GM19328 (cell line): ENCODE data around the gene TNFRSF25.
"Not testable (repeated sequence)": the region's sequence is repeated elsewhere in the genome, so short reads cannot be mapped to it uniquely, and the experiment has no call there.

Source experiments
- ATAC-seq: cut with Tn5 transposase; IDR thresholded peaks from one replicate; pipeline ENCODE4 v1.9.1; 2021; ENCODE audit warnings: mild to moderate bottlenecking, moderate library complexity; ENCODE audit not compliant: unreplicated experiment

Gene TNFRSF25

DNA sequence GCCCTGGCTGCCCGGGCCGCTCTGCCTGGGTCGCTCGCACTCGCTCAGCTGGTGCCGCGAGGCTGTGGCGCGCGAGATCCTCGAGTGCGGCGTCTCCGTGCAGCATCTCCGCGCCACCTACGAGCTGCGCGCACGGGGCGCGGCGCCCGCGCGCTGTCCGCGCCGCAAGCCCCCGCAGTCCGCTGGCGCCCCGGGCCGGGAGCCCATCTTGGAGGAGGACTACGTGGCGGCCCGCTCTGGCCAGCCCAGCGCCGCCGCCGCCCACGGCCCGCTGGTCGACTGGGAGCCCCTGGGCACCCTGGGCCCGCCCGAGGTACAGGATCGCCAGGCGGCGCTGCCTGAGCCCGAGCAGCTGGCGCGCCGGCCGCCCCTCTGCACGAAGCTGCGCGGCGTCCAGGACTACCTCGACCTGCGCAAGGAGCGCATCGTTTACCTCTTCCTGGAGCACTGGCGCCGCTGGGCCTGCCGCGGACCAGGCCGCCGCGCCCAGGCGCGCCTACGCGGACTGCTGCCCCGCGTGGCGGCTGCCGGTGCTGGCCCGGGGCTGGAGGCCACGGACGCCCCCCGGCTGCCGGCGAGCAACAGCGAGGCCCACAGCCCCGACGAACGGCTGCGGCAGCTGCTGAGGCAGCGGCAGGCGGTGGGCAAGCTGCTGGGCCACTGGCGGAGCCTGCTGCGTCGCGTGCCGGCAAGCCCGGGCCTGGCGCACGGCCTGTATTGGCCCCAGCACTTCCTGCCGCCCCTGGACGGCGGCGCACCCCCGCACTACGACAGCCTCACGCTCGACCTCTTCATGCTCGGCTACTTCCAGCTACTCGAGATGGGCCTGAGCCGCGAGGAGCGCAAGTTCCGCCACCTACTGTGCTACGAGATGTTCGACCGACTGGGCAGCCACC lies 10.9 kb downstream of the TNFRSF25 start:
- no peak for ATAC-seq

DNA sequence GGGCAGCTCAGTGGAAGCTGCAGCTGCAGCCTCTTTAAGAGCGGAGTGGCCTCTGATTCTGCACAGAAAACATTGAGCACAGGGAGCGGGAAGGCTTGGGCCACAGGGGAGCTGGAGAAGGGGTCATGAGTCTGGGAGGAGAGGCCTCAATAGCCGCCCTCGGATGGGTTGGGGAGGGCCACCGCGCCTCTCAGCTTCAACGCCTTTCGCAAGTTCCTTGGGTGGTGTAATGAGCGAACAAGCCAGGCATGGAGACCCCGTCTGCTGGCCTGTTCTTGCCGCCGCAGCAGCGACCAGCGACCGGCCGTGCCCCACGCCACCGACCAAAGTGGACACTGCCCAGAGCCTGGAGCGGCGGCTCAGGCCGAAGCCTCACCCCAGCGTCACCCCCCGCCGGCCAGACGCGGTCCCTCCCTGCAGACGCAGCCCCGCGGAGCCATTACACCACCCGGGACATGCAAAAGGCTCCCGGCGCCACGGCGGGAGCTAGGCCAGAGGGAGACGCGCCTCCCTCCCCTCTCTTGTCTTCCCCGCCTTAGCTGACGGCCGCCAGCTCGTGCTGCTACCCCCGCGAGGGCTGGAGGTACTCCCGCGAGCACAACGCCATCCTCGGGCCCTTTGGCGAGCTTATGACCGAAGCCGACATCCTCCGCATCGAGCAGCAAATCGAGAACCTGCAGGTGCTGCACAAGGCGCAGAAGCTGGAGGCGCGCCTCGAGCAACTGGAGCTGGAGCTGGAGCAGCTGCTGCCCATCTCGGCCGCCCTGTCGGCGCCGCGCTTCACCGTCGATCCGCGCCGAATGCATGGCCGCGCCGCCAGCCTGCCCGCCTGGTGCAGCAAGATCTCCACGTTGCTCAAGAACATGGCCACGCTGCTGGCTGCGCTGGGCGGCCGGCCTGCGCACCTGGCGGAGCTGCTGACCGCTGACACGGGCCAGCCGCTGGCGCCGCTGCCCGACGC lies 11.8 kb downstream of the TNFRSF25 start:
- ATAC-seq, result not testable (repeated sequence)

DNA sequence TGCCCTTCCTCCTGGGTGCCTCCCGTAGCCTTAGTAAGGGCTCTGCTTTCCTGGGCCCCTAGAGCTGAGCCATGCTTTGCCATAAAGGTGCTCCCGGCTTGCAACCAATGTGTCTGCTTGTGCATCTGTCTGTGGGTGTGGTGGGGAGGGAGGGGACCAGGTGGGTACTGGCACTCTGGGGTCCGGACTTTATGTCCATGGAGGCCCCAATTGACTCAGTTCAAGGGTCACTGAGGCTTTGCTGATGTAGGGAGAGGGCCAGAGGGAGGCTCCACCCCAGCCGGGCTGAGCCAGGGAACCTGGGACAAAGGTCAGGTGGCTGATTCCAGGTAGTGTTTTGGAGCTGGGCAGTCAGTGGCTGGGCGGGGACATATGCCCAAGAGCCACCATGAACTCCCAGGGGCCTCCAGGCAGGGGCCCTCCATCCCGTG lies 15.0 kb downstream of the TNFRSF25 start:
- no peak for ATAC-seq

DNA sequence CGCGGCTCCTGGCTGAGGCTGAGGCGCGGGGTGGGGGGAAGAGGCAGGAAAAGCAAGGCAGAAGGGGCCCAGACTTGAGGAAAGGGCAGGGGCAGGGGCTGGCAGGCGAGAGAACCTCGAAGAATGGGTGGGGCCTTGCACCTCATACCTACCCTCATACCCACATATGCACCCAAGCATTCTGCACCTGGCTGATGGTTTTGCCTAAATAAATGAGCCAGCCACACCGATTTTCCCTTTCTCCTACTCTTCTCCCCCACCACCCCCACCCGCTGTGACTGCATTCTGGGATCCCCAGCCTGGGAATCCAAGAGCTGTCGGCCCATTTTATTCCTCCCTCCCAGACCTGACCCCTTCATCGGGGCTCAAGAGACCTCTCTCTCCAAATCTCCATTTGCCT lies 15.5 kb downstream of the TNFRSF25 start:
- ATAC-seq, result not testable (repeated sequence)

DNA sequence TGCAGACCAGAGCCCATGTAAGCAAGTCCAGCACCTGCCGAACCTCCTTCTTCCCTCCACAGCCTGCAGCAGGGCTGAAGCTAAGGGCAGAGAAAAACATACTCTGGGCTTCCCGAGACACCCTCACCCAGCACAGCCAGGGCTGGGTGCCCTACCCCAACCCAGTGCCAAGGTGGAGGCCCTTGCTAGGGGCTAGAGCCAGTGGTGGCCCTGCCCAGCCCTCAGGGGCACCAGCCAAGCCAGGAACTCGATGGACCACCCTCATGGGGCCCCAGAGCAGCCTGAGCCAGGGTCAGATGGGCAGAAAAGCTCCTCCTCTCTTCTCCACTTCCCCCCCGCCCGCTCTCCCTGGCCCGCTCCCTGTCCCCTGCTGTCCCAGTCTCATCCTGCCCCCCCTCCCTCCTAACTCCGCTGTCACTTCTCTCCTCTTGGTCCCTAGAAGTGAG lies 15.9 kb downstream of the TNFRSF25 start:
- ATAC-seq, result no peak

DNA sequence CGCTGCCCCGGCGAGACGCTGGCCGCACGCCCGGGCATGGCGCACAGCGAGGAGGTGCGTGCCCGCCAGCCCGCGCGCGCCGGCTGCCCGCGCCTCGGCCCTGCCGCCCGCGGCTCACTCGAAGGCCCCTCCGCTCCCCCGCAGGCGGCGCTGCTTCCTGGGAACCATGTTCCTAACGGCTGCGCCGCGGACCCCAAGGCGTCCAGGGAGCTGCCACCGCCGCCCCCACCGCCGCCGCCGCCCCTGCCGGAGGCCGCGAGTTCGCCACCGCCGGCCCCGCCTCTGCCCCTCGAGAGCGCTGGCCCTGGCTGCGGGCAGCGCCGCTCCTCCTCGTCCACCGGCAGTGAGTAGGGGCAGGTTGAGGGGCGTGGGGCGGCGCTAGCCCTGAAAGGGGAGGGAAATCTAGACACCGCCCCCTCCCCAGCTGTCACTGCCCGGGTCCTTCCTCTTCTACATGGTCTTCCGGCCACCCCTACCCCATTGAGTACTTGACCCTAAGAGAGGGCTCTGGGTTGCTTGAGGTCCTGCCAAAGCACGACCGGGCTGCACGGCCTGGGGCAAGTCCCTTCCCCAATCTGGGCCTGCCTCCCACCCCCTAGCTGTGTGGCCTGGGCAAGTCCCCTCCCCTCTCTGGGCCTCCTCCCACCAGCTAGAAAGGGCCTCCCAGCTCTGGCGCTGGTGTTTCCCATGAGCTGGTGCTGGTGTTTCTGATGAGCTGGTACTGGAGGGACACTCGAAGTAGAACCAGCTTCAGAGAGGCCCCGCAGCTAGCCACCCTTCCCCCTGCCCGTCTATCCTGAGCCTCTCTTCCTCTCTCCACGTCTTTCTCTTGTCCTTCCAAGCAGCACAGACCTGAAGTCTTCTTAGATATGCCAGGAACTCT lies 17.0 kb downstream of the TNFRSF25 start:
- ATAC-seq, result no peak

DNA sequence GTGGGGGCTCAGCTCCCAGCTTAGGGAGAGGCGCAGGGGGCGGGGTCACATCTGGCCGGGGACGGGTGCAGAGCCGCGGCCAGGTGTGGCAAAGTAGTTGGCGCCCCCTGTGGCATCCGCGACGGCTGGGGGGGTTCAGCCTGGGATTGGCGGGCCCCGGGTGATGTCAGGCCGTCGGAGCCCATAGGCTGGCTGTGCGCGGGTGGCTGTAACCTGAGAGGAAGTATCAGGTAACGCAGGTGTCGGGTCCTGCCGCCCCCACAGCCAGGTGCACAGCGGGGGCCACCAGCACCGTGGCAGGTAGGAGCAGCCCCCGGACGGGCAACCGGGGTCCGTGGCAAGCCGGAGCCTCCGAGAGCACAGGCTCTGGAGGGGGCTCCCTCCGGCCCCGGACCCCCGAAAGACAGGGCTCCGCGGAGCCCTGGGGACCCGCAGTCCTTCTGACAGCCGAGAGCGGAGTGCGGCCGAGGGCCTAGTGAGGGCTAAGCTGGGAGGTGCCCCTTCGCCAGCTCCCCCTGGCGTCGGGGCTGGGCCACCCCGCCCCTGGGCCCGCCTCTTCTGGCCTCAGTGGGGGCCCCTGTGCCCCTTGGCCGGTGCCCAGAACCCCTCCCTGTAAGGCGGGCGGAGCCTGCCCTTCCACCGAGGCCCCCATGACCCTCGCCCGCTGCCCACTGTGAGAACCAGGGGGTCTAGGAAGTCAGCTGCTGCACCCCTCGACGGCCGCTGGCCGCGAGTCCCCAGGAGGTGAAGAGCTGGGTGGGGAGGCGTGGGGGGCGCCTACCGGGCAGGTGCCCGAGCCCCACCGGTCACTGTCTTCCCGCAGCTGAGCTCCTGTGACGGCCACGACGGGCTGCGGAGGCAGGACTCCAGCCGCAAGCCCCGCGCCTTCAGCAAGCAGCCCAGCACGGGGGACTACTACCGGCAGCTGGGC lies 17.9 kb downstream of the TNFRSF25 start:
- ATAC-seq, result no peak

DNA sequence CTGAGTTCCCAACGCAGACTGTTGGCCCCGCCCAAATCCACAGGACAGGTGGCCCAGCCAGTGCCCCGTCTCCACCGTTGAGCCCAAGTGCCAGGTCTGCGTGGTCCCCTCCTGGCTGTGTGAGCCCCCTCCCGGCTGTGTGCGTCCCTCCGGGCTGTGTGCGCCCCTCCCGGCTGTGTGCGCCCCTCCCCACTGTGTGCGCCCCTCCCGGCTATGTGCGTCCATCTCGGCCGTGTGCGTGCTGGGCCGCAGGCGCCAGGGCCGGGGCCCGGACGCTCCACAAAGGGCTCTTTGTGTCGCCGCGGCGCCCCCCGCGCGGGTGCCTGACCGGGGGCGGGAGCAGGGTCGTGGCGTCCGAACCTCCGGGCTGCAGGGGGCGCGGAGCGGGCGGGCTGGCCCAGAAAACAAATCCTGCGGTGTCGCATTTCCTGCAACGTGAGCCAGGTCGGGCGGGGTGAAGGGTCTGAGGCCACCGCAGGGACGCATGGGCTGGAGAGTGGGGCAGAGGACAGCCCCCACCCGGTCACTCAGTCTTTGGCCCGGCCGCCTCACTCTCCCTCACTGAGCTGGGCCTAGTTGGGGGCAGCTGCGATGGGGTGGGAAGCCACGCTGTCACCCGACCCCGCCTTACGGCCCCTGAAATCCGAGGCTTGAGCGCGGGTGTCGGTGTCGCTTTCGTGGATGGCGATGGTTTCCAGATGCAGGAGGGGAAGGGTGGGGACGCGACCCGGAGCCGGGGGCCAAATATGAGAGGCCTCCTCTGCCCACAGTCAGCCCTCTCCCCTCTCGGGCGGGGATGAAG lies 18.8 kb downstream of the TNFRSF25 start:
- ATAC-seq, result no peak

DNA sequence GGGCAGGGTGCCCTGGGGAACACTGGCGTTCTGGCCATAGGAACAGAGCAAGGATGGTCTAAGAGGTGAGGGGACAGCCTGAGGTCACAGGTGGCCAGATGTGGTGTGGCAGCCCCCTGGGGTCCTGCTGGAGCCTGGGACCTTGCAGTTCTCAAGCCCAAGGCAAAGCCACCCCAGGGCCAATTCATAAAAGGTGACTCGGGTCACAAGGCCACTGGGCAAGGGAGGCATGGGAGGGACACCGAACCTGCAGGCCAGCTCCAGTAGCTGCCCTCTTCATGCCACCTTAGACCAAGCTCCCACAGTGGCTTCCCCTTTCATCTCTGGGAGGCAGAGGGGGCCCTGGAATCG lies 19.3 kb downstream of the TNFRSF25 start:
- no peak for ATAC-seq

DNA sequence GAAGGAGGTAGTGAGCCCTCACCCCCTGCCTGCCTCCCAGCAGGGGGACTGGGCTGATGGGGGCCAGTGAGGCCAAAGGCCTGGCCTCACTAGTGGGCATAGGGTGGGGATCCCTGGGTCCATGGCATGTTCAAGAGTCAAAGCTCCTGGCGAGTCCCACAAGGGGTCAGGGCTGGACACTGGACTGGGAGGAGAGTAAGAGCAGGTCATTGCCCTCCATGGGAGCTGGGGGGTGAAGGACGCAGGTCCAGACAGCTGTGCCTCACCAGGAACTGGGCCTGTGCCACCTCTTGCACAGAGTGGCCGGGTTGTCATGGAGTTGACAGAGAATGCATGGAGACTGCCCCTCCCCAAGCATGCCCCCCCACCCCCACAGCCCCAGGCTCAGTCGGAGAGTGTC lies 20.0 kb downstream of the TNFRSF25 start:
- ATAC-seq, result not testable (repeated sequence)

DNA sequence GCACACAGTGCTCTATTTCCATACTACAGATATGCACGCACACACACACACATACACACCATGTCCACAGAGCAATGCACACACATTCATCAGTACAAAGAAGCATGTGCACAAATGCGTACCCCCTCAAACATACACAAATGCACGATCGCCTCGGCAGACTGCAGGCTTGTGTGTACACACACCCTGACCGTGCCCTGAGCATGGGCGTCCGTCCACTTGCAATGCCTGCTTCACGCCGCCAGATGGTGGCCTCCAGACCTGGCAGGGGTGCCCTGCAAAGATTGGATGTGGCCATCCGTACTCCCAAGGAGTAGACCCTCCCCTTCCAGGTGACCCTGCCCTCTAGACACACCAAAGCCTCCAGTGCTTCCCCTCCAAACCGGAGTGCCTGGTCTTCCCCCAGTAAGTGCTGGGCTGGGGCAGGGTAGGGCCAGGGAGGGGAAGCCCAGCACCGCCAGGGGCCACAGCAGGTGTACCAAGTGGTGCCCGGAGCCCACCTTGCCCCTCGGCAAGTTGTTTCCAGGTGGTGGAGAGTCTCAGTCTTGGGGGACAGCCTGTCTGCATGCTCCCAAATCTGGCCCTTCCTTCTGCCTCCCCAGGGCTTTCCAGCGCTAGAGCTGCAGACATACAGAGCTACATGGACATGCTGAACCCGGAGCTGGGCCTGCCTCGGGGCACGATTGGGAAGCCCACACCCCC lies 20.8 kb downstream of the TNFRSF25 start:
- ATAC-seq, result no peak

DNA sequence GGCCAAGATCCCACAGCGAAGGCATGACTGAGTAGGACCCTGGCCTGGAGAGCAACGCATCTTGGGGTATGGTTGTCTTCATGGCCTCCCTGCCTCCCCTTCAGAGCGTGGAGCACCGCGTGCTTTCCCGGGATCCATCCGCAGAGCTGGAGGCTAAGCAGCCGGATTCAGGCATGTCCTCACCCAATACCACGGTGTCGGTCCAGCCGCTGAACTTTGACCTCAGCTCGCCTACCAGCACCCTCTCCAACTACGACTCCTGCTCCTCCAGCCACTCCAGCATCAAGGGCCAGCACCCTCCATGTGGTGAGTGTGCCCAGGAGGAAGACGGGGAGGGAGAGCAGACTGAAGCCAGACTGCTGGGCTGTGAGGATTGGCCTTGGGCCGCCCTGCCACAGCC lies 21.6 kb downstream of the TNFRSF25 start:
- no peak for ATAC-seq

DNA sequence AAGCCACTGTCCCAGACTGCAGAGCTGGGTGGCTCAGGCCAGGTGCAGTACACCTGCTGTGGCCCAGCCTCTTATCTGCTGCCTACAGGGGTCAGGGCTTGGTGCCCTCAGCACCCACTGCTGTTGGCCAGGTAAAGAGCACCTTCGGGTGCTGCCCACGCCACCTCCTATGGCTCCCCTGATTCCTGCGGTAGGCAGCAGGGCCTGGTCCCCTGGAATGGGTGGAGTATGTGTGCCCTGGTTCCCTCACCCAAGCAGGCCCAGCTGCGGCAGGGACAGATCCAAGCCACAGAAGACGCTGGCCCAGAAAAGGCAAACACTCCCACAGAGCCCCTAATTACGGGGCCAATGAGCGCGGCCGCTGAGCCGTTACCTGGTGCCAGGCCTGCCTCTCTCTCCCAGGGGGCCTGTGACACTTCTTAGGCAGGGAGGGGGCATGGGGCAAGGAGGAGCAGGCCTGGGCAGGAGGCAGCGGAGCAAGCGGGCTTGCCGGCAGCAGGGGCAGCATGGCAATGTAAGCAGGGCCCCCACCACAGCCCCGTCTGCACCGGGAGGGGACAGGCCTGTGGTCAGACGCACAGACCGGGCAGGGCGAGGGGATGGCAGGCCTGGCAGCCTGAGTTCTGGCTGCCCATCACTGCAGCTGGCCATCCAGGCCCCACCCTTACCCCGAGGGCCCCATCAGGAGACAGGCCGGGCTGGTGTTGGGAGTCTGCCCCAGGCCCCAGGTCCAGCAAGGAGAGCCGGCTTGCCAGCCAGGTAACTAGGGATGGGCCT lies 22.4 kb downstream of the TNFRSF25 start:
- ATAC-seq, result no peak

DNA sequence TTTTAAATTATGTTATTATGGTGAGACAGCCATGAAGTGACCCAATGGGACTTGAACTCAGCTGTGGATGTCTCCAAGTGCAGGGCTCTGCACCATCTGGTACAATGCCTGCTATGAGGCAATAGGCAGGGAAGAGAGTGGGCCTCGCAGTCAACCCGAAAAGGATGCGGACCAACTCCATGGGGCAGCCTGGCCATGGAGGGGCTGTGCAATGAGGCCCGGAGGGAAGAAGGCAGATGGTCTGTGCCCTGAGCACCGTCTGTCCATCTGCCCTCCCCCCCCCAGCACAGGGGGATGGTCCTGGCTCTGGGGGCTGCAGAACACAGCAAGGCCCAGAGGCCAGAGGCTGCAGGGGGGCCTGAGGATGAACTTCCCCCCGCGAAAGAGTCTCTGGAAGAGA lies 24.4 kb downstream of the TNFRSF25 start:
- ATAC-seq, result no peak

DNA sequence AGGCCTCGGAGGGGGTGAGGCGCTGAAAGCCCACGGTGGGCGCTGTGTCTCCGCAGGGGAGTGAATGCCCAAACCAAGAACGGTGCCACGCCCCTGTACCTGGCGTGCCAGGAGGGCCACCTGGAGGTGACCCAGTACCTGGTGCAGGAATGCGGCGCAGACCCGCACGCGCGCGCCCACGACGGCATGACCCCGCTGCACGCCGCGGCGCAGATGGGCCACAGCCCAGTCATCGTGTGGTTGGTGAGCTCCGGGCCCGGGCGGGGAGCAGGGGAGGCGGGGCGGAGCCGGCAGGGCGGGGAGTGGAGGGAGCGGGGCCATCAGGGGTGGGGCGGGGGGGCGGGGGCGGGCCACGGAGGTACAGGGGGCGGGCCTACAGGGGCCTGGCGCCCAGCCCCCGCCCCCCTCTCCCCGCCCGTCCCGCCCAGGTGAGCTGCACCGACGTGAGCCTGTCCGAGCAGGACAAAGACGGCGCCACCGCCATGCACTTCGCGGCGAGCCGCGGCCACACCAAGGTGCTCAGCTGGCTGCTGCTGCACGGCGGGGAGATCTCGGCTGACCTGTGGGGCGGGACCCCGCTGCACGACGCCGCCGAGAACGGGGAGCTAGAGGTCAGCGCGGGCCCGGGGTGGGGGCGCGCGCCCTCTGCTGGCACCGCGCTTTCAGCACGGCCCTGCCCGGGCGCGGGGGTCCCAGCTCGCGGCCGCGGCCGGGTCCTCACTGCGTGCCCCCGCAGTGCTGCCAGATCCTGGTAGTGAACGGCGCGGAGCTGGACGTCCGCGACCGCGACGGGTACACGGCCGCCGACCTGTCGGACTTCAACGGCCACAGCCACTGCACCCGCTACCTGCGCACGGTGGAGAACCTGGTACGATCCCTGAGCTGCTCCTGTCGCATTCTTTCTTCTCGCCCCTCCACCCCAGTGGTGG lies 25.5 kb downstream of the TNFRSF25 start:
- ATAC-seq, result no peak

DNA sequence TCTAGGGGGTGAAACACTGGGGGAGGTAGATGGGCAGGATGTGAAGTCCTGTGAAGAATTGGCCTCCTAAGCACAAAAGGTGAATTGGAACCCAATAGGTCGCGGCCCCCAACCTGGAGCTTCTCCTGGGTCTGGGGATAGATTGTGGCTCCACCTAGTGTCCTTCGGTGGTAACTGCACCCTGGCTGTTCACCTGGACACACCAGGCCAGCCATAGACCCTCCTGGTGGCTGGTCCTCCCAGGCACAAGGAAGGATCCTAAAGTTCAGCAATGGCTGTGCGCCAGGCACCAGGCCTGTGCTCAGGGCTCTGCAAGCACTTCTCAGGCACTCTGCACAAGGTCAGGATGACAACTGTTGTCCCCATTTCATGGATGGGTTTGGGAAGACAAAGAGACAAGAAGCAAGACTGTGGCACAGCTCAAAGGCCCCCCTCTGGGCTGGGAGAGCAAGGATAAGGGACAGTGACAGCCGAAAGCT lies 27.9 kb downstream of the TNFRSF25 start:
- no peak for ATAC-seq
